ENCODE results near the gene OR1E2.
"Not testable (repeated sequence)": the region's sequence is repeated elsewhere in the genome, so short reads cannot be mapped to it uniquely, and the experiment has no call there.

The OR1E2 gene

DNA sequence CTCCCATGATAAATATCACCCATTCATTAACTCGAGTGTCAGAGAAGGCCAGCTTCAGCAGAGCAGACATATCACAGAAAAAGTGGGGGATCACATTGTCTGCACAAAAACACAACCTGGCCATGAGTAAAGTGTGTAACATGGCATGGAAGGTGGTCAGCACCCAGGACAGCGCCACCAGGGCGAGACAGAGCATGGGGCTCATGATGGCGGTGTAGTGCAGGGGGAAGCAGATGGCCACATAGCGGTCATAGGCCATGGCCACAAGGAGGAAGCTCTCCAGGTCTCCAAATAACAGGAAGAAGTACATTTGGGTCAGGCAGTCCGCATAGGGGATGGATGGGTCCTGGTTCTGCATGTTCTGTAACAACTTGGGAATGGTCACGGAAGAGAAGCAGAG lies 35.8 kb downstream of the OR1E2 start:
- not testable (repeated sequence) for DNase-seq (ENCODE audit: low read depth in 2 of 2)

DNA sequence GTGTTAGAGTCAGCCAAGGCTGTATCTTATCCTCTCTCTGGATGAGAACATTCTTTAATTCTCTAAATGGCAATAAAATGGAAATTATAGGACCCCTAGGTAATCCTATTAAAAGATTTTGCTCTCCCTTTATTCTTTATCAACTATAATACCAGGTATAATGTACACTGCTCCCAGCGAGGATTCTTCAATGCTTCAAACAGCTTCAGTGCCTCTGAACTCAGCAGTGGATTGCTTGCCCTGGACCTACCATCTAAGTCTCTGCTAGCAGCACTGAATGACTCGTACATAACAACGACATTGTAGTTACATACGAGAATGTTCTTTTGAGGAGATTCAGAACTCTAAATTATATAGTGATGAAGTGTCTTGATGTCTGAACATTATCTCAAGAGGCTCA lies 43.9 kb downstream of the OR1E2 start:
- no peak for DNase-seq (ENCODE audit: low read depth in 2 of 2)

DNA sequence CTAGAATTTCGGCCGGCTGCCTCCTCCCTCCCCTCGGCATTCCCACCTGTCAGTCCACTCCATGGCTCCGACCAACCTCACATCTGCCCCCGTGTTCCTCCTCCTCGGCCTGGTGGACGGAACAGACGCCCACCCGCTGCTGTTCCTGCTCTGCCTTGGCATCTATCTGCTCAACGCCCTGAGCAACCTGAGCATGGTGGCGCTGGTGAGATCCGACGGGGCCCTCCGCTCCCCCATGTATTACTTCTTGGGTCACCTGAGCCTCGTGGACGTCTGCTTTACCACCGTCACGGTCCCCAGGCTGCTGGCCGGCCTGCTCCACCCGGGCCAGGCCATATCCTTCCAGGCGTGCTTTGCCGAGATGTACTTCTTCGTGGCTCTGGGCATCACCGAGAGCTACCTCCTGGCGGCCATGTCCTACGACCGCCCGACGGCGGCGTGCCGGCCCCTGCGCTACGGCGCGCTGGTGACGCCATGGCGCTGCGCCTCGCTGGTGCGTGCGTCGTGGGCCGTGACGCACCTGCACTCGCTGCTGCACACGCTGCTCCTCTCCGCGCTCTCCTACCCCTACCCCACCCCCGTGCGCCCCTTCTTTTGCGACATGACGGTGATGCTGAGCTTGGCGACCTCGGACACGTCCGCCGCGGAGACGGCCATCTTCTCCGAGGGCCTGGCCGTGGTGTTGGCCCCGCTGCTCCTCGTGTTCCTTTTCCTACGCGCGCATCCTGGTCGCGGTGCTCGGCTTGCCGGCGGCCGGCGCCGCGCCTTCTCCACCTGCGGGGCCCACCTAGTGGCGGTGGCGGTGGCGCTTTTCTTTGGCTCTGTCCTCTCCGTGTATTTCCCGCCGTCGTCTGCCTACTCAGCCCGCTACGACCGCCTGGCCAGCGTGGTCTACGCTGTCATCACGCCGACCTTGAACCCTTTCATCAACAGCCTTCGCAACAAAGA lies 47.5 kb downstream of the OR1E2 start, which contains the start of gene OR3A2:
Gene OR3A2 (minus strand): TSS at position 440 of the 948 bp plus-strand sequence.
- DNase-seq (ENCODE audit: low read depth in 2 of 2): no peak
